HG03108 (cell line): ENCODE data around the gene SLC6A17.

Experiments used
- ATAC-seq: cut with Tn5 transposase; IDR thresholded peaks from one replicate; pipeline ENCODE4 v1.9.1; 2021; ENCODE audit warnings: moderate library complexity; ENCODE audit not compliant: unreplicated experiment

The SLC6A17 gene

GRCh38 chr1:110239441-110240430 lies 89.4 kb downstream of the SLC6A17 start:
- no peak for ATAC-seq

- no peak for ATAC-seq
These were observed 90.3 kb downstream of the SLC6A17 start for GRCh38 chr1:110240476-110241210.

GRCh38 chr1:110241516-110241915 lies 91.2 kb downstream of the SLC6A17 start:
- ATAC-seq = no peak

- ATAC-seq = no peak
These were observed 91.8 kb downstream of the SLC6A17 start for GRCh38 chr1:110242062-110242461.

- ATAC-seq = no peak
These were observed 92.4 kb downstream of the SLC6A17 start for GRCh38 chr1:110242731-110243130.

GRCh38 chr1:110243146-110243545 lies 92.9 kb downstream of the SLC6A17 start:
- ATAC-seq = peak; percentile 27

- peak; percentile 75 for ATAC-seq
These were observed 93.3 kb downstream of the SLC6A17 start for GRCh38 chr1:110243574-110243973.

GRCh38 chr1:110245876-110246620 lies 95.8 kb downstream of the SLC6A17 start:
- ATAC-seq = no peak

- no peak for ATAC-seq
These were observed 98.5 kb downstream of the SLC6A17 start for GRCh38 chr1:110248746-110249145.

- ATAC-seq = no peak
These were observed 99.0 kb downstream of the SLC6A17 start for GRCh38 chr1:110249256-110249655.

GRCh38 chr1:110250008-110250407 lies 99.7 kb downstream of the SLC6A17 start:
- no peak for ATAC-seq

- no peak for ATAC-seq
These were observed 100.5 kb downstream of the SLC6A17 start for GRCh38 chr1:110250749-110251148.
